ENCODE measurements around the gene MAP1B.

The MAP1B gene

GRCh38 chr5:72133212-72133990 lies 26.1 kb downstream of the MAP1B start:
- DNase-seq (ENCODE audit: low spot score): no peak

GRCh38 chr5:72134226-72134899 lies 27.1 kb downstream of the MAP1B start:
- DNase-seq (ENCODE audit: low spot score): no peak

- no peak for DNase-seq (ENCODE audit: low spot score)
Observed at GRCh38 chr5:72137826-72138409, 30.6 kb downstream of the MAP1B start.

- no peak for DNase-seq (ENCODE audit: low spot score)
Observed at GRCh38 chr5:72138943-72139521, 31.8 kb downstream of the MAP1B start.

- DNase-seq (ENCODE audit: low spot score): no peak
Observed at GRCh38 chr5:72140711-72141110, 33.4 kb downstream of the MAP1B start.

- no peak for DNase-seq (ENCODE audit: low spot score)
Observed at GRCh38 chr5:72141440-72142355, 34.4 kb downstream of the MAP1B start.

GRCh38 chr5:72144762-72145161 lies 37.5 kb downstream of the MAP1B start:
- peak; percentile 79 for DNase-seq (ENCODE audit: low spot score)

- no peak for DNase-seq (ENCODE audit: low spot score)
Observed at GRCh38 chr5:72145348-72145747, 38.1 kb downstream of the MAP1B start.

- no peak for DNase-seq (ENCODE audit: low spot score)
Observed at GRCh38 chr5:72146056-72146455, 38.8 kb downstream of the MAP1B start.

GRCh38 chr5:72147569-72147968 lies 40.3 kb downstream of the MAP1B start:
- no peak for DNase-seq (ENCODE audit: low spot score)

- DNase-seq (ENCODE audit: low spot score): no peak
Observed at GRCh38 chr5:72149742-72150141, 42.5 kb downstream of the MAP1B start.

GRCh38 chr5:72151169-72151568 lies 43.9 kb downstream of the MAP1B start:
- no peak for DNase-seq (ENCODE audit: low spot score)

- DNase-seq (ENCODE audit: low spot score): no peak
Observed at GRCh38 chr5:72151646-72152045, 44.4 kb downstream of the MAP1B start.

- DNase-seq (ENCODE audit: low spot score): no peak
Observed at GRCh38 chr5:72152545-72152944, 45.3 kb downstream of the MAP1B start.

- no peak for DNase-seq (ENCODE audit: low spot score)
Observed at GRCh38 chr5:72153551-72153950, 46.3 kb downstream of the MAP1B start.

GRCh38 chr5:72154076-72154756 lies 46.9 kb downstream of the MAP1B start:
- no peak for DNase-seq (ENCODE audit: low spot score)

- no peak for DNase-seq (ENCODE audit: low spot score)
Observed at GRCh38 chr5:72156946-72157624, 49.8 kb downstream of the MAP1B start.

GRCh38 chr5:72157625-72157962 lies 50.3 kb downstream of the MAP1B start:
- no peak for DNase-seq (ENCODE audit: low spot score)

GRCh38 chr5:72159501-72159911 lies 52.2 kb downstream of the MAP1B start:
- no peak for DNase-seq (ENCODE audit: low spot score)

GRCh38 chr5:72160329-72160728 lies 53.1 kb downstream of the MAP1B start:
- no peak for DNase-seq (ENCODE audit: low spot score)

- DNase-seq (ENCODE audit: low spot score): no peak
Observed at GRCh38 chr5:72160959-72161358, 53.7 kb downstream of the MAP1B start.
